Limb (tissue), 2 donors: Measurements from ENCODE around the gene UPF3A.
"Not testable (repeated sequence)": the region's sequence is repeated elsewhere in the genome, so short reads cannot be mapped to it uniquely, and the experiment has no call there.

ENCODE experiments used
- DNase-seq, 2 donors: peaks; one replicate each; pipeline ENCODE4 v3.0.0-alpha.2; 2016; ENCODE audit errors: extremely low spot score in 2 of 2

UPF3A gene

GRCh38 chr13:114334305-114335053 is 53.1 kb downstream of the UPF3A start:
- no peak for DNase-seq

DNA sequence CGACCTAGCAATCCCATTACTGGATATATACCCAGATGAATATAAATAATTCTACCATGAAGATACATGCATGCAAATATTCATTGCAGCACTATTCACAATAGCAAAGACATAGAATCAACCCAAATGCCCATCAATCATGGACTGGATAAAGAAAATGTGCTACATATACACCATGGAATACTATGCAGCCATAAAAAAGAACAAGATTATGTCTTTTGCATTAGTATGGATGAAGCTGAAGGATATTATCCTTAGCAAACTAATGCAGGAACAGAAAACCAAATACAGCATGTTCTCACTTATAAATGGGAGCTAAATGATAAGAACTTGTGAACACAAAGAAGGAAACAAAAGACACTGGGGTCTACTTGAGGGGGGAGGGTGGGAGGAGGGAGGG is 55.1 kb downstream of the UPF3A start:
- not testable (repeated sequence) for DNase-seq

DNA sequence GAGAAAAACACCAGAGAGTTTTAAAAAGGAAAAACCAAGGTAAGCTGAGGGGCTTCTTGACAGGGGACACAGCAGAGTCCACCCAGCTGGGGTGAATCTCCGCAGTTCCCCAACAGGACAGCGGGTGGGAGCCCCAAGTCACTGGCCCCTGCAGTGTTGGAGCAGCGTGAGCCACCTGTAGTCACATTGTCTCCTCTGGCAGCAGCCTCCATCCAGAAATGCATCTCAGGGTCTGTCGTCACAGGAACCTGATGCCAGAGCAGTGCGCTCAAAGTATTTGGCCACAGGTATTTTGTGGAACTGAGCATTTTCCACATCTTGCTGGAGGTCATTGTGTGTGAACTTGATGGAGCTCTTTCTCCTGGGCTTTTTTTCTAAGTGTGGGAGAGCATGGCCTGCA is 57.6 kb downstream of the UPF3A start:
- no peak for DNase-seq

GRCh38 chr13:114339857-114340534 is 58.6 kb downstream of the UPF3A start:
- DNase-seq: no peak

GRCh38 chr13:114341003-114341777 is 59.8 kb downstream of the UPF3A start:
- DNase-seq: no peak

- DNase-seq: not testable (repeated sequence)
Measured at GRCh38 chr13:114347256-114347655, 65.9 kb downstream of the UPF3A start.

DNA sequence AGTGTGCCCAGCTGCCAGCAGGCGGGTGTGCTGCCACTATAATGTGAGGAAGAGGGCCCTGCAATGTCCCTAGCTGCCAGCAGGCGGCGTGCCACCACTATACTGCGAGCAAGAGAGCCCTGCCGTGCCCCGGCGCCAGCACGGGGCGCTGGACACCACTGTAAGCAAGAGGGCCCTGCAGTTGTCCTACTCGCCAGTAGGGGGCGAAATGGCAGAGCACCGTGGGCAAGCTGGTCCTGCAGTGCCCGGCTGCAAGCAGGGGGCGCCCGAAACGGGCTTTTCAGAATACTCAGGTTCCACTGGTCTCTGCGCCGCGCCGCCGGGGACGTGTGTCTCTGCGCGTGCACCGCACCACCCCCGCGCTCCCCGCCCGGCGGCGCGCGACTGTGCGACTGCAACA is 71.4 kb downstream of the UPF3A start:
- DNase-seq: not testable (repeated sequence)

DNA sequence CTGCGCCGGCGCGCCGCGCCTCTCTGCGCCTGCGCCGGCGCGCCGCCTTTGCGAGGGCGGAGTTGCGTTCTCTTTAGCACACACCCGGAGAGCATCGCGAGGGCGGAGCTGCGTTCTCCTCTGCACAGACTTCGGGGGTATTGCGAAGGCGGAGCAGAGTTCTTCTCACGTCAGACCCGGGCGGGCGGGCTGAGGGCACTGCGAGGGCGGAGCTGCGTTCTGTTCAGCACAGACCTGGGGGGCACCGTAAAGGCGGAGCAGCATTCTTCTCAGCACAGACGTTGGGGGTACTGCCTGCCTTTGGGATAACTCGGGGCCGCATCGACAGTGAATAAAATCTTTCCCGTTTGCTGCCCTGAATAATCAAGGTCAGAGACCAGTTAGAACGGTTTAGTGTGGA is 72.0 kb downstream of the UPF3A start:
- DNase-seq: not testable (repeated sequence)
